GM19035 (cell line): Measurements from ENCODE around the gene SMOC2.
"Not testable (repeated sequence)": the region's sequence is repeated elsewhere in the genome, so short reads cannot be mapped to it uniquely, and the experiment has no call there.

Experiments
- ATAC-seq: cut with Tn5 transposase; IDR thresholded peaks from one replicate; pipeline ENCODE4 v1.9.1; 2021; ENCODE audit not compliant: unreplicated experiment

SMOC2 gene

DNA sequence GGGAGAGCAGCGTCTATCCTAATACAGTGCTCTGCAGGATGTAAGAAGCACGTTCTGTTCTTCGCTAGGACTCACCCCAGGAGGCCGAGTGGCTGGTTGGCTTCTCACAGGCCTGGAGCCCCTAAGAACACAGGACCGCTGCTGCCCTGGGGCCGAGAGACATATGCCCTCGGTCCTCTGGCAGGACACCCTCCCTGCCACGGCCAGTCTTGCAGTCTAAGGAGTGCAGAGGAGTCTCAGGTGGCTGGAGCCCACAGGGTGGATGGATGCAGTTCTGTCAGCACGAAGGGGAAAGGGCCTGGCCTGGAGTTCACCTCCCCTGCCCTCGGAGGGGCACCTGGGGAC is 96.5 kb downstream of the SMOC2 start:
- ATAC-seq: no peak

DNA sequence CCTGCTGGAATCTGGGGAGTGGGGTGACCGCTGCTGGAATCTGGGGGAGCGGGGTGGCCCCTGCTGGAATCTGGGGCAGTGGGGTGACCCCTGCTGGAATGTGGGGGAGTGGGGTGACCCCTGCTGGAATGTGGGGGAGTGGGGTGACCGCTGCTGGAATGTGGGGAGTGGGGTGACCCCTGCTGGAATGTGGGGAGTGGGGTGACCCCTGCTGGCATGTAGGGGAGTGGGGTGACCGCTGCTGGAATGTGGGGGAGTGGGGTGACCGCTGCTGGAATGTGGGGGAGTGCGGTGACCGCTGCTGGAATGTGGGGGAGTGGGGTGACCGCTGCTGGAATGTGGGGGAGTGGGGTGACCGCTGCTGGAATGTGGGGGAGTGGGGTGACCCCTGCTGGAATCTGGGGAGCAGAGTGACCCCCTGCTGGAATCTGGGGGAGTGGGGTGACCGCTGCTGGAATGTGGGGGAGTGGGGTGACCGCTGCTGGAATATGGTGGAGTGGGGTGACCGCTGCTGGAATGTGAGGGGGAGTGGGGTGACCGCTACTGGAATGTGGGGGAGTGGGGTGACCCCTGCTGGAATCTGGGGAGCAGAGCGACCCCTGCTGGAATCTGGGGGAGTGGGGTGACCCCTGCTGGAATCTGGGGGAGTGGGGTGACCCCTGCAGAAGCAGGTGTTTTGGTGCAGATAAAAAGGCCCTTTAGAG is 97.4 kb downstream of the SMOC2 start:
- not testable (repeated sequence) for ATAC-seq

DNA sequence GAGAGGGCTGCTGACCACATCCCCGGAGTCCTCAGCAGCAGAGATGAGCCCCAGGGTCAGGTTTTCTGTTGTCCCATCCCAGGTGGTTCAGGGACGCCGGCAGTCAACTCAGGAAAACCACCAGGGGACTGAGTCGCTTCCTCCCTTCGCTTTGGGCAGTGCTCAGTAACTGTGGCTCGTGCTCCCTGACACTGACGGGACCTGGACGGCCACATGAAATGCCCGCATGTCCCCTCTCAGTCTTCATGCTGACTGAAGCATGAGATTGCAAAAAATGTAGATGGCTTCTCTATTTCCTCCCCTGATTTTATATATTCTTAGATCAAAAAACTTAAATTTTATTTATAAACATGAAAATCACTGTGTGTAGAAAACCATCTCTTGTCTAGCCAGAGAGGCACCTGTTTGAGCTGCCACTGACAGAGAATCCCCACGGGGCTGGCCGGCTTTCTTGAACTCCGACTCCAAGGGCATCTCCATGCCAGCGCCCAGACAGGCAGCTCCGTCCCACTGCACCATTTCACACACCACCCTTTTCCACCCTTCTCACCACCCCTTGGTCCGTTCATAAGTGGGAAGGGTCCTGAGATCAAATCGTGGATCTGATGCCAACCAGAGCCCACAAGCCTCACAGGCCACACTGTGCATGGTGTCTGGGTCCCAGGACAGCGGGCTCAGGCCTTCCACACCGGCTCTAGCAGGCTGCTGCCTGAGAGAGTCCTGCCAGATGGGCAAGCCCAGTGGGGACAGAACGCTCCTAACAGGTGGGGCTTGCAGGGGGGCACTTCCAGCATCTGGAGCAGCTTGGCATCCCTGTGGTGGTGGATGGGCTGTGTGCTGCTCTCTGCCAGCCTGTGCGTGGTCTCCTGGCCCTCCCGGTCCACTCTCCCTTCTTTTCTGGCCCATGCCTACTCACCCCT is 98.2 kb downstream of the SMOC2 start:
- no peak for ATAC-seq

DNA sequence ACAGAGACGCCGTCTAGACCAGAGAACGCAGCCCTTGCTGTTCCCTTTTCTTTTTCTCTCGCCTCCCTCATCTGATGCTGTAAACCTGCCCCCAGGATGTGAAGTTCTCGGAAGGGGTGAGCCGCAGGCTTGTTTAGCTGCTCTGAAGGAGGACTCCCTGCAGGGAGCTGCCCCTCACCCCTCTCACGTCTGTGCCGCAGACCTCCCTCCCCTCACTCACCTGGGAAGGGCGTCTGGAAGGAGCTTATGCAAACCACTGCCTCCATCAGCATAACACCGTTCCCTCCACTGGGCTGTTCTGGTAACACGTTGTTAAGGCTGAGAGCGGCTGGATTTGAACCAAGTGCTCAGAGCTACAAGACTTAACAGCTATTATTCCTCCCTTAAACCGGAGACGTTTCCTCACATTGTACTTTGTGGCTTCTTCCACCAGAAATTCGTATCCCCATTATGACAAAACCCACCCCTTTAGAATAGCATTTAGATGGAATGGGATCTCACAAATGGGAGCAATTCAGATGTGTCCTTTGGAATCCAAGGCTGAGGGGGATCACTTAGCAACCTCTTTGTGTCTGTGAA is 99.8 kb downstream of the SMOC2 start:
- no peak for ATAC-seq

DNA sequence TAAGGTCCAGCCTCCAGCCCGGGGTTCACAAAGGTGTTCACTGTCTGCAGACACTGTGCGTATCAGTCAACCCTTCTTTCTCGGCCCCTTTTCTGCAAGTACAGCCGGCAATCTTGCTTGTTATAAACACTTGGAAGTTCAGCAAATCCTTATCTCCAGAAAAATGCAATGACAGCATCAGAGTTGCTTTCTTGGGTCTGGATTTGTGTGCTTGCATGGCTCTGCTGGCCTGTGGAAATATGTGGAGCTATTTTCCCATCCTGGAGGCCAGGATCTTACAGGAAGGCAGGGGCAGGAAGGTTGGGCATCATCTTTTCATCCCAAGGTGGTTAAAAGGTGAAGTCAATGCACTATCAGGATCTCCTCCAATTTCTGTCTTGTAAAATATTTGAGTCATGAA is 100.3 kb downstream of the SMOC2 start:
- ATAC-seq: no peak

DNA sequence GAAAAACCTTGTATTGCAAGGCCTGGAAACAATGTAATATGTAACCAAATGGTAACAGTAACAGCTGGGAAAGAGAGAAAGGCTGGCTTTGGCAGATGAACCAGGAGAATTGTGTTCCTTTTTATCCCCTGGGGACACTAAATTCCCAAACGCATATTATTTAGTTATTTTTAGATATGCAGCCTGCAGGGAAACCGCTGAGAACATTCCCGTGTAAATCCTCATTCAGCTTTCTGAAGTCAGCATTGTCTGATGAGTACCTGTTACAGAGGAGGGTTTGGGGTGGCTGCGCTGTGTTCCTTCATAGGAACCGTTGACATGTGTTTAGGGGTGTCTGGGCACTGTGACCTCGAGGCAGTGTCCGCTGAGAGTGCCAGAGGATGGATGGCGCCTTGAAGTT is 101.3 kb downstream of the SMOC2 start:
- ATAC-seq: no peak

DNA sequence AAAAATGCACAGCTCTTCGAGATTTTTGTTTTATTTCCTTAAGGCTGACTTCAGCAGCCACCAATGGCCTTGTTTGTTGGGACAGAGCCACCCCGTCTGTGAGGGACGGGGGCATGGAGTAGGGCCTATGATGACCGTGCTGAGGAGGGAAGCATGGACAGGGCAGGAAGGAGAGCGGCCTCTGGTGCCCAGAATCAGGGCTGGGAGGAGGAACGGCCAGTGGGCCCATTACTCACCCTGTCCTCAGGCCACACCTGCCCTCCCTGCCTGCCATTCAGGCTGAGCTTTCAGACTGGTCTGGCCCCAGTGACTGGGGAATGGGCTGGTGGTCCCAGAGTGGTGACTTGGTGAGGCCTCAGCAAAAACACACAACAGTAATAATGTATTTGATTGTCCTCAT is 104.4 kb downstream of the SMOC2 start:
- ATAC-seq: no peak

DNA sequence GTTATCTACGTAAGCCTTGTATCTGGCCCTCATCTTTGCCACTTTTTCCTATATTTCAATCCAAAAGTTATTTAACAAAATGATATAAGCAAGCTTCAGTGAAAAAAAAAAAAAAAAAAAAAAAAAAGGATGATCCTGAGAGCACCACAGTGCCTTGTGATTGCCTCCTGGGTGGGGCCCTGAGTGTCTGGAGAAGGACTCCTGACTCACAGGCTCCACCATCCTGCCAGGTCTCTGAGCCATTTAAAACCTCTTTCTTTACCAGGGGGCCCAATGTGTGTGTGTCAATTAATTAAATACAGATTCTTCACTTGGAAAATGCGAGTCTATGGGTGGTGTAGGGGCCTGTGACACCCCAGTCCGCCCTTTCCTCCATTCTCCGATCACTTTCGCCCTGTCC is 105.2 kb downstream of the SMOC2 start:
- no peak for ATAC-seq

DNA sequence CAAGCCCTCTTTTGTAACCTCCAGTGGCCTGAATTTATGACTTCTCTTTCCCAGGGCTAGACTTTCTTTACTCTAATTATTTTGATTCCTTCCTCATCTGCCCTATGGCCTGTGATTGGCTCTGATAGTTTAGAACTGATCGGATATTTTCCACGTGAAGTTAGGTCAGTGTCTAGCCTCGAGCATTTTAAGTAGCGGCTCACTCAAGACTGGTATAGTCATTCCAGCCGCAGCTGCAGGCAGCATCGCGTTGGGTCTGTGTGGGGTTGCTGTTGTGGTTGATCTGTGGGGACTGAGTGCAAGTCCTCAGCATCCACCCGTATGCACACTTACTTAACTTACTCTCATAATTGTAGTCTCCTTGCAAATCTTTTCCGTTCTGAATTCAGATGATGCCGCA is 105.7 kb downstream of the SMOC2 start:
- ATAC-seq: no peak

DNA sequence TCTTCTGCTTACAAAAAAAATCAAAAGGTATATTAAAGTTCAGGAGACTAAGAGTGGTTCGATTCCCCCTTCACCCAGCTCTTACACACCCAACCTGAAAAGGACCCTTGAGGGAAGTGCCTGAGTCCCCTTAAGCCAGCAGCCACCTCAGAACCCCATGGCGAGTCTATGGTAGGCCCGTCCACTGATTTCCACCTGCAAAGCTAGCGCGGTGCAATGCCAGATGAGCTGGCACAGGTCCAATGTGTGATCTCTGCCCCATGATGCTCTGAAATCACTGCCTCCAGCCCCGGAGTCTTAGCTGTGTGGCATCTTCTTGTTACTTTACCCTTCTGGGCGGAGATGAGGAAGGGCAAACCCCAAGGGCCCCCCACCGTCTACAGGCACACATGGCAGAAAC is 109.3 kb downstream of the SMOC2 start:
- ATAC-seq: no peak

DNA sequence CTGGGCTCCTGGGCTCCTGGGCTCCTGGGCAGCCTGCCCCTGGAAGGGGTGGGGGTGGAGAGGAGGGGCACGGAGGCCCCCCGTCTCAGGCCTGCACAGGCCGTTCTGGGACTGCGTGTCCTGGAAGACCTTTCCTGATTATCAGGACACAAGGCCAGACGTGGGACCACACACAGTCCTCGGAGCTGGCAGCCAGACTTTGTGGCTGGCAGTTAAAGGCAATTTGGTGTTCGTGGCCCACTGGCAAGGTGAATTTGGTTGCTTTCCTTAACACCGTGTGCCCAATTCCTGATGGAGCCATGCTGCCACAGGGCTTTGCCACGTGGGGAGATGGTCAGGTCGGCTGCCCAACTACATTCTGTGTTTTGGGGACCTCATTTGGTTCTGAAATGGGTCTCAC is 113.5 kb downstream of the SMOC2 start:
- no peak for ATAC-seq

DNA sequence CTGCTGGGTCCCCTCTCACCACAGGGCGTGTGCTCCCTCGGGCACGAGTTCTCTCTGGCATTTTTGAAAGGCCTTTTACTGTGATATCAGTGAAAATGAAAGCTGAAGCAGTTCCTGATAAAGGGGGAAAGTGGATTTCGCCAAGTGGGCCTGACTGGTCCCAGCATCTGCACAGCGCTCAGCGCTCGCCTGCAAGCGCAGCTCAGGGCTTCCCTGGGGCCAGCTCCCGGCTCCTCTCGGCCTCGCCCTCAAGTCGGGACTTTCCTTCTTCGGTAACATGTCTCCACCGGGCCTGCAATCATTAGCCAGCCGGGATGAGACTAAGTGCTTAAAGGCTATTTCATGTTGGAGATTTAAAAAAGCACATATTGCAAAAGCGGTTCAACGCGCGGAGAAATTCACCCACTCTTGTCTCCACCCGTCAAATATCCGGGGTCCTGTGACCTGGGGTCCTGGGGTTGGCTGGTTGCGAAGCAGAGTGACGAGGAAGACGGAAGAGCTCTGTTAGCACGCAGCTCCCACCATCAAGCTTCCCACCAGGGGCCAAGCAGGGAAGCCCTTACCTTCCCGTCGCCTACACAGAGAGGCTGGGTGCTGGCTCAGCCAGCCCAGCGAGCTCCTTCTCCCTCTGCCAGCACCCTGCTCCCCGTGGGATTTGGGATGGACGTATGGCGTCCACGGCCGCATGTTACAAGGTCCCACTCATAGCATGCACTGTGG is 114.1 kb downstream of the SMOC2 start:
- ATAC-seq: no peak

DNA sequence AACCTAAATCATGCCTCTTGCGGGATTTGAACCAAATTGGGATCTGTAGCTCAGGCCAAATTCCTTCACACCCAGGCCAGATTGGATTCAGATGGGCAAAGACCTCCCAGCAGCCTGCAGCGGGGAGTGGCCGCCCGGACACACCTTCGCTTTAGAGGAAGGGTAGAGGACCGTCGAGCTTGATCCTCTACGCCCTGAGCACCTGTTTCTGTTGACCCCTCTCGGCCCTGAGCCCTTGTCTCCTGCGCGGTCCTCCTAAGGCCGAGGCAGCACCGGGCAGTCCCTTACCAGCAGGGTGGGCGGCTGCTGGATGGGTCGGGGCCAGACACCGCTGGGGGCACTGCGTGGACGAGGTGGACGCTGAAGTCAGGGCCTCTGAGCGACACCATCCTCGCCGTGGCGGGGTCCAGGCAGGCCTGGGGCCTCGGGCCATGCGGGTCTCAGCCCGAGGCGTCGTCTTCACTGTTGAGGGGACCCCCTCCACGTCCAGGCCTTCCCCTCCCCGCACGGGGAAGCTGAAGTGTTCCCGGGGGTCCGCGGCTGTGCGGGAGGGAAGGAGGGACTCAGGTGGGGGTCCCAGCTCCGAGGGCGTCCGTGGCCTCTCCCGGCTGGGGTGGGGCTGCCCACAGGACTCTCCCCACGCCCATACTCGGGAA is 114.8 kb downstream of the SMOC2 start:
- no peak for ATAC-seq

DNA sequence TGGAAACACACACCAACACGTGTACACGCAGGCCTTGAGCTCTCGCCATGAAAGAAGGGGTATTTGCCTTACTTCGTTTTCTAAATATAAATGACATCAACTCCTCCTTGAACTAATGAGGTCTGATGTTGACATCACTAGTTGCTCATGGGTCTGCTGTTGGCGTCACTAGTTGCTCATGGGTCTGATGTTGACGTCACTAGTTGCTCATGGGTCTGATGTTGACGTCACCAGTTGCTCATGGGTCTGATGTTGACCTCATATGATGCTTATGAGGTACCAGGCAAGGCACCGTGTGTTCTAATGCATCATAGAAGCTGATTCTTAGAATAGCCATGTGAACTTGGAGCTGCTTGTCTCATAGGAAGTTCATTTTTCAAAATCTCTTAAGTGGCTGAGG is 116.5 kb downstream of the SMOC2 start:
- no peak for ATAC-seq

DNA sequence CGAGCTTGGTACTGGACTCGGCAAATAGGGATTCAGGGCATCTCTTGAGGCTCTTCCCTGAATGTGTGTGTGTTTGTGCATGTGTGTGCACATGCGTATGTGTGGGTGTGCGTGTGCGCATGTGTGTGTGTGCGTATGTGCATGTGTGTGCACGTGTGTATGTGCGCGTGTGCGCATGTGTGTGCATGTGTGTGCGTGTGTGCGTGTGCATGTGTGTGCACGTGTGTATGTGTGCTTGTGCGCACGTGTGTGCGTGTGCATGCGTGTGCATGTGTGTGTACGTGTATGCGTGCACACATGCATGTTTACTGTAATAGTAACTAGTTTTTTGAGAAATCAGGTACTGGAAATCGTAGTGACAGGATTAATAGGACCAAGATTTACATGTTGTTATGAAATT is 117.7 kb downstream of the SMOC2 start:
- ATAC-seq: no peak

DNA sequence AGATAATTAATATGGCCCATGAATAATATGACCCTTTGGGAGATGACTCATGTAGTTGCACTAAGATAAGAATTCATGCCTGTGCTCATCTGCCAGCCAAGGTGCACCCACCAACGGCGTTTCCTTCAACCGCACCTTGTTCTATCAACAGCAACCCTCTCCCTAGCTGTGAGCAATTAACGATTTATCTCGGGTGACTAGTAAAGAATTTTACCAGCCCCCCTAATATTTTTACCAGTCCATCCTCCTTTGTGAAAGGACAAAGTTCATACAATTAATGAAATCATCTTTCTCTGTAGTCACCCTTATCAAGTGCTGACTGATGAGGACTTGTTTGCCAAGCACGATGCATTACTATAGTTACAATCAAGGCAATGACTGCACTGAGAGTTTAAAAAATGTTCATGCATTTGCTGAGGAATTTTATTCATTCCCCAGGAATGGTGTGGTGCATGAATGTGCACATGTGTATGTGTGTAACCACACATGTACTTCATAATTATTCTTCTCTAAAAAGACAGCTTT is 118.7 kb downstream of the SMOC2 start:
- no peak for ATAC-seq

DNA sequence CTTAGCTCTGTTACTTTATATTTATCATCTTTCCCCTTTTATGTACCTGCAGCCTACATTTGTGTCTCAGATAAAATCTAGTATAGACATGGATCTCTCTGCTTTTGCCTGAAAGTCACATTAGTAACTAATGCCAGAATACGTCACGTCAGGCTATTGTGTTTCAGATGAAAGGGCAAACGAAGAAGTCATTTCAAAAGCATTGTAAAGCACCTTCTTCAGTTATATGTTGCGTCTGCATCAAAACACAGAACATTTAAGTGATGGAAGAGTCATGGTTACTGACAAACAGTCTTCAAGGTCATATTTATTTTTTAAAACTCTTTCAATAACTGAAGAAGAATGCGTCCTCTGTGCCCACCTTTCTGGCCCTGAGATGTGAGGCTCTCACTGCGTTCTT is 119.1 kb downstream of the SMOC2 start:
- no peak for ATAC-seq

DNA sequence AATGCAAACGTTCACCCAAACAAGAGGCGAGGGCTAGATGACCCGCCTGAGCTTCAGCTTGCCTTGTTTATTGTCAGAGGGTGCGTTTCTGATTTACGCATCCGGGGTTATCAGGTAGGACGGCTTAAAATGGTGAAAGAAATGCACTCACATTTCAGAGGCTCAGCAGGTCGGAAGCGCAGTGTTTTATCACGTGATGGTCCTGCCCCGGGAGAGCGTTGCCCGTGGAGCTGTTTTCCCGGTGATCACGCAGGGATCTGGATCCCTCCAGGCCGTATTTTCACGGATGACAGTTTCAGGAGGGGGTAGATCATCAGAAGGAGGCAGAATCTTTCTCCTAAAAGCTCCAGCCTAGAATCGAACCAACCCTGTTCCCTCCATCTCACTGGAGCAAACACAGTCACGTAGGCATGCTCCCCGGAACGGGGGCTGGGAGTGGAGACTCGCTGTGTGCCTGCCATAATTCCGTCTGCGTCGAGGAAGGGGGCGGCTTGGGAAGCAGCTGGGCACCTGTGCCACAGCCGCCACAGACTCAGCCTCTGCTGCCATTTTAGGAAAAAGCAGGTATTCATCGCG is 121.7 kb downstream of the SMOC2 start:
- no peak for ATAC-seq

DNA sequence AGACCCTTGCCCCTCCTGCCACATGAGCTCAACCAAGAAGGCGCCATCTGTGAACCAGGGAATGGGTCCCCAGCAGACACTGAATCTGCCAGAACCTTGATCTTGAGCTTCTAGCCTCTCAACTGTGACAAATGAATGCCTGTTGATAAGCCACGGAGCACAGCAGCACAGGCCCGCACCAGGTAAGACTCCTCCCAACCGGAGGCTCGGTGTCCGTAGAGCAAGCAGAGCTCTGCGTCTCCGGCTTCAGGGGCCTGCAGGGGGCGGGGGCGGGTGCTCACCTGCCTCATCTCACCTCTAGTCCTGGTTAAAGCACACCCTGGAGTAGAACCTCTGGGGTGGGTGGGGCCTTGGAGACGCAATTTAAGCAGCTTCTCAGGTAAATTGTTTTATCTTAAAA is 122.7 kb downstream of the SMOC2 start:
- no peak for ATAC-seq

DNA sequence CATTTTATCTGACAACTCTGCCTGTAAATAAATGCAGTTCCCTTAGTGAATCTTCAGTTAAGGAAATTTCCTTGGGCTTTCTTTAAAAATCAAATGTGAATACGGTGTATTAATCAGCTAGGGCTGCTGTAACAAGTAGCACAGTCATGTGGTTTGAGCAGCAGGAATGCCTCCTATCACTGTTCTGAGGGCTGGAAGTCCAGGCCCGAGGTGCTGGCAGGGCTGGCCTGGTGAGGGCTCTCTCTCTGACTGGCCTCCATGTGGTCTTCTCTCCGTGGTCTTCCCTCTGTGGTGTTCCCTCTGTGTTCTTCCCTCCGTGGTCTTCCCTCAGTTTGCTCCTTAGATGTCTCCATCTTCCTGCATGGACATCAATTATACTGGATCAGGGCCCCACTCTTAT is 124.1 kb downstream of the SMOC2 start:
- no peak for ATAC-seq
